WI38 (cell line): ENCODE data around the gene RABL6.
"Not testable (repeated sequence)": the region's sequence is repeated elsewhere in the genome, so short reads cannot be mapped to it uniquely, and the experiment has no call there.

Experiments used
- H3K4me3 ChIP-seq: 2 replicates; pipeline ENCODE4 v1.5.1; 2011; ENCODE audit warnings: low read depth, mild to moderate bottlenecking, control low read depth, low read length
- CTCF ChIP-seq: IDR thresholded peaks from 2 replicates; pipeline ENCODE4 v1.5.1; 2012; ENCODE audit warnings: low read depth, mild to moderate bottlenecking, control low read depth, low read length

Gene RABL6

GRCh38 chr9:136840140-136840876 is 32.6 kb downstream of the RABL6 start:
- TF ChIP-seq CTCF, result no peak
- no peak overlapping the region for H3K4me3 ChIP-seq

DNA sequence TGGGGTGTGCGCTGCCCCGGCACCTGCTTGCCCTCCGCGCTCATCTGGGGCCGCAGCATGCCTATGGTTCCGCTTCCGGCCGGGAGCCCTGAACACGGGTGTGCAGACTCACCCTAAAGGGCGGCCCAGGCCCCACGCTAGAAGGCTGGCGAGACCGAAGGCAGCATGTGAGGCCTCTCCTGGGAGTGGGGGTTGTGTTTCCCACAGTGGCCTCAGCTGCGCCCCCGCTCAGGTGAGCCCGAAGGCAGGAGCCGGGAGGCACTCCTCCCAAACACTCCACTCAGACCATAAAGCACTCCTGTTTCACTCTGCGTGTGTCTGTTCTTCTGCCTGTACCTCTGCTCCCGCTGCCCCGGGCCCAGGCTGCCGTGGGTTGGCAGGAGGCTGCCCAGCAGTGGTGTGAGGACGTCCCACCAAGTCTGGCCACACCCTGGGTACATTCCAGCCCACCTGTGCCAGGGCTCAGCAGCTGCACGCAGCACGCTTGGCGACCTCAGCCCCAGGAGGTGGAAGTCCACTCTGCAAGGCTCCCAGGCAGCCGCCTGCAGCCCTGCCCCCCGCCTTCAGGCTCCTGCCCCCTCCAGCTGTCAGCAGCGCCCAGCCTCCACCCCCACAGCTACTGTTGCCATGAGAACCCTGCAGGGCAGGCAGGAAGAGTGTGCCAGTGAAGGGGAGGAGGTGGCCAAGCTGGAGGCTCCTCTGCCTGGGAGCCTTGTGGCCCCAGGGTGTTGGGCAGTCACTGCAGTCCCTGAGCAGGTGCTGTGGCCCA is 33.3 kb downstream of the RABL6 start:
- no peak for TF ChIP-seq CTCF
- H3K4me3 ChIP-seq, result no peak overlapping the region

GRCh38 chr9:136841646-136842379 is 34.1 kb downstream of the RABL6 start:
- peak overlapping the region; percentile 60; the same call in 1 of the 2 replicates for H3K4me3 ChIP-seq

- TF ChIP-seq CTCF, result peak; percentile 88
- H3K4me3 ChIP-seq, result peak within 1 kb of the TSS; percentile 60
These were observed 34.7 kb downstream of the RABL6 start, which contains the start of gene AJM1 for GRCh38 chr9:136842380-136842948. Gene AJM1 (plus strand): TSS chr9:136842478. CDS start chr9:136844415, 1,937 bp downstream.

- not testable (repeated sequence) for H3K4me3 ChIP-seq
These were observed 35.5 kb downstream of the RABL6 start for GRCh38 chr9:136843159-136843800.

DNA sequence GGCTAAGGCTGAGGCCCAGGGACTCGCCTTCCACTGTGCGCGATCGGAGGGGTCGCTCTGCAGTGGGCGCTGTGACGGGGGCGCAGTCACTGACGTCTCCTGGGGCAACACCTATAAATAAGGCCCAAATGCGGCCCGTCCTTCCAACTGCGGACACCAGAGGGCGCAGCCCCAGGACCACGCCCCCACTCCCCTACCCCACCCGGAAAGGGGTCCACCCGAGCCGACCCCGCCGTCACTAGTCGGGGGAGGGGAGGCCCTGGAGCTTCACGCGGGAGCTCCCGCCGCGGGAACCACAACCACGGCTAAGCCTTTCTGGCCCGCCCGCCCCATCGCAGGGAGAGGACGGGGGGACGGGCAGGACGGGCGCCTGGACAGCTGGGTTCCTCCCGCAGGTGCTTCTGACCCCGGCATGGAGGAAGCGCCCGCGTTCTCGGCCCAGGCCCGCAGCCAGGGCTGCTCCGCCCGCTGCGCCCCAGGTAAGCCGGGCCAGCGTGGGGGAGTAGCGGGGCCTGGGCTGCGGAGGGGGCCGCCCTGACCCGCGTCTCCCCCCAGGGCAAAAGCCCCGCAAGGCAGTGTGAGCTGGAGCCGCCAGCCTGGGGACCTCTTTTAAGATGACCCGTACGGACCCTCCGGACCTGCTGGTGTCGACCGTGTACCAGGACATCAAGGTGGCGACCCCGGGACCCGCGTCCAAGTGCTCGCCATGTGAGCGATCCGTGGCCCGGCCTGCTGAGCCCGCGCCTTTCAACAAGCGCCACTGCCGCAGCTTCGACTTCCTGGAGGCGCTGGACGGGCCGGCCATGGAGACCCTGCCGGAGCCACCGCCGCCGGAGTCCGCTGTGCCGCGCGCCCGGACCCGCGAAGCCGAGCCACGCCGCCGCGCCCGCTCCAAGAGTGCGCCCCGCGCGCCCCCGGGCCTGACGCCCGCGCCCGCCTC is 36.3 kb downstream of the RABL6 start:
- not testable (repeated sequence) for H3K4me3 ChIP-seq
- TF ChIP-seq CTCF, result peak; percentile 30; the same call in 1 of the 2 replicates

DNA sequence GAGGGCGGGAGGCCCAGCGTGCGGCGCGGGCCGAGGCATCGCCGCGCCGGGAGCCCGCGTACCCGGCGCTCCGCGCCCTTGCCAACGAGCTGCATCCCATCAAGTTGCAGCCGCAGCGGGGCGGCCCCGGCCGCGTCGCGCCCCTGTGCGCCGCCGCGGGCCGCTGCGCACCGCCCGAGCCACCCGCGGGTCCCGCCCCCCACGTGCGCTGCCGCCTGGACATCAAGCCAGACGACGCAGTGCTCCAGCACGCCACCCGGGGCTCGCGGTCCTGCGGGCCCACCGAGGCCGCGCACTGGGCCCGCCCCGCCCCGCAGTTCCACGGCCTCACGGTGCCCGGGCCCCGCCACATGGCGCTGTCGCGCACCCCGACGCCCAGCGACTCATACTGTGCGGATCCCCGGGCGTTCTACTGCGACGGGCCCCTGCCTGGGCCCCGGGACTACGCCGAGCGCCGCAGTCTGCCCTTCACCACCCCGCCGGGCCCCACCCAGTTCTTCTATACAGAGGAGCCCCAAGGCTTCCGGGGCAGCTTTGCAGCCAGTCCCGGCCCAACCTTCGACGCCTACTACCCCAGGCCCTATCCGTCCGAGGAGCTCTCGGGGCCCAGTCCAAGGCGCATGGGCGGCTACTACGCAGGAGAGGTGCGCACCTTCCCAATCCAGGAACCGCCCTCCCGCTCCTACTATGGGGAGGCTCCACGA is 37.2 kb downstream of the RABL6 start:
- TF ChIP-seq CTCF, result no peak
- no peak overlapping the region for H3K4me3 ChIP-seq
